DMS114 treated with DMSO at 0.1 percent for 48 hours (cell line): ENCODE results near the gene NEK10.
"Not testable (repeated sequence)": the region's sequence is repeated elsewhere in the genome, so short reads cannot be mapped to it uniquely, and the experiment has no call there.

Source experiments
- DNase-seq: peaks from one replicate; lab custom pipeline; 2025; ENCODE audit not compliant: unreplicated experiment; lab: John Stamatoyannopoulos, UW

The NEK10 gene

DNA sequence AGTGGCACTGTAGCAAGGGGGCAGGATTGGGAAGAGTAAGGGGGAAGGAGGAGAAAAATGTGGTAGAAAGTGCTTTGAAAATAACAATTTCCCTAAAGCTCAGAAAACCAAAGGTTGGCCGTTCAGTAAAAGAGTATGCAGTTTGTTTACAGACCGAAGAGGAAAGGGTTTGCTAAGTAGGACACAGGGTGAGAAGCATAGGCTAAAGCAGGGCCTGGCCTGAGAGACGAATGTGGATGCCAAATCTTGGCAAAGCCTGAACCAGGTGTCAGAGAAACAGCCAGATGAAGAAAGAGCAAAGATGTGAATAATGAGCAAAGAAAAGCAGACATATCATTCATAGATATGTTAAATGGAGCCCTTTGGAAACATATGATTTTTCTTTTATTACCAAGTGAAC lies 17.1 kb downstream of the NEK10 start:
- DNase-seq: no peak

DNA sequence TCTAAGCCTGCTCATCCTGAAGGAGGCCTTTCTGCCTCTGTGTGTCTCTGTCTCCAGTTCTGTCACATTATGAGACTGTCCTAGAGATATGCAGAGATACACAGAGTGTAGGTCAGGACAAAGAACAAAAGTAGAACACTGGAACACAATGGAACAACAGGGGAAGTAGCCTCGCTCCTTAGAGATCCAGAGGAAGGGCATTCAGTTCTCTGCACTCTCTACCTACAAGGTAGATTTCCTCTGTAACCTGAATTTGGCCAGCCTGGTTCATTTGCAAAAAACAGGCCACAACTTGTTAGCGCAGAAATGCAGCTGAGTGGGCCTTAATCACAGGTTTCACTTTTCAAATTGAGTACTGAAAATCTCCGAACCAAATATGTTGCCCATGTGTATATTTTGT lies 19.4 kb downstream of the NEK10 start:
- DNase-seq: no peak

DNA sequence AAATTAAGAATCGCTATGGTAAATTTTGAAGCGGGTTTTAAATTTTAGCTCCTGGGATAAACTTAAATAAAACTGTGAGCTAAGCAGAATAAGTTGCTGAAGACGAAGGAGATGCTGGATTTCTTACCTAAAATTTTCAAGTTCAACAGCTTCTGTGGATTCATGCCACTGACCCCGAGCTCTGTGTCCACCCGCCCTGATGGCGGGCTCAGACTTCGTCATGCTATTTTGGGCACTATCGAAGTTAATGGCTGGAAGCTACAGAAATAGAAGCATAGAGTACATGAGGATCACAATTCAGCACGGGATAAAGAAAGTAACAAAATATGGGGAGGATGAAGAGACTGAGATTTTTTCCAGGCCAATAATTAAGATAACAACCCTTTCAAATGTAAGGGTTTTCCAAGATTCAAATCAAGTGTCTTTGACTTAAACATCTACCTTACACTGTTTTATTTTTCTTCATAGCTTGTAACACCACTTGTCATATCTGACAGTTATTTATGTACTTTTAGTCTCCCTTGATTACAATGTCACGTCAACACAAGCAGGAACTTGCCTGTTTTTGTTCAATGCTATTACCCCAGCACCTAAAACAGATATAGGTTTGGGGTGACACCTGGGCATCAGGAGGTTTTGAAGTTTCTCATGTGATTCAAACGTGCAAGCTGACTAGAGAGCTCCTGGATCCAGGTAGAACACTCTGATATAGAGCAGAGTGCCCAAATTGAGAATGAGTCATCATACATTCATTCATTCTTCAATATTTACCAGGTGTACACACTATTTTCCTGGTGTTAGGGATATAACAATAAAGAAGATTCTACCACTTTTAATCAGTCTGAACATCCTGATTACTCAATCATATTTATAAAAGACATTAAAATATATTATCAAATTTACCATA lies 23.0 kb downstream of the NEK10 start:
- no peak for DNase-seq

DNA sequence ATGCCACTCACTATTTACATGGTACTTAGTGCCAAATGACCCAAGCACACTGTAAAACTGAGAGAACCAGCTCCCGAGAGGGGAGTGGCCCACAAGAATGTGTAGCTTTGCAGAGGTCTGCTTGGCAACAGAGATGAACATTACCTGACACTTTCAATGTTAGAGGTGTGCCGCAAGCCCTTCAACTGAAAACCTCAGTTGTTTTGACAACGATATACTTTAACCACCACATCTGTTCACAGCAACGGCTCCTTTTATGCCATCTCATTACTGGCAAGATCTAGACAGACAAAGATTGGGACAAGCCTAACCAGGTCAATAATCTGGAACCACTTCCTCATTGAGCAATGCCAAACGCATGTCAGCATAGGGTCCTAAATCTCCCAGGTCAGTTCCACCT lies 23.7 kb downstream of the NEK10 start:
- no peak for DNase-seq

DNA sequence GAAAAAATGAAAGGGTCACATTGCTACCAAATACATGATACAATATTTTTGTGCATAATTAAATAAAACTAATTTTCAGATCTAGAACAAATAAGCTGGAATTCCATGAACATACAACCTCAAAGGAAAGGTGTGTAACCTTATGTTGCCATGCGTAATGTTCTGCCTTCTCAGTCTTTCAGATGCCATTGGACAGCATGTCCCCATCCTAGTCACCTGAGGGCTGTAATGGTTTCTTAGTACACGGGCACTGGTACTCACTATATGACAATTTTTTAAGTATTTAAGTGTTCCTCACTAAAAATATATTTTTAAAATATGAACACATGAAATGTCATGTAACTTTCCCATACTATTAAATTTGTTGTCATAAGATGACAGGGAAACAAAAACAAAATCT lies 24.1 kb downstream of the NEK10 start:
- DNase-seq: no peak

DNA sequence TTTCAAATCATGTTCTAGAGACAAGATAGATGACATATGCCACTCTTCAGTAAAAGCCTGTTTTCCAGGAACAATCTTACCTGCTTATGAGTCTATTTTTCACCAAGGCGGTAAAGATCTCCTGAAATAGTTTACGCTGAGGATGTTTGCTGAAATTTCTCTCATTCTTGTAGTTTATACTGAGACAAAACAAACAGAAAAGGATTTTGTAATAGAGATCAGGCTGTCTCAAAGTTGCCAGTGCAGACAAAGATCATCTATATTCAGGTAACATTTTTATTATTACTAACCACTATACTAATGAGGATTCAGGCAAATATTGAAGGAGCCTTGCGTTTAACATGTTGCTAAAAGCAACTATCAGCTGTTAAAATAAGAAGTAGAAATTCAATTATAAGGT lies 25.0 kb downstream of the NEK10 start:
- DNase-seq: no peak

DNA sequence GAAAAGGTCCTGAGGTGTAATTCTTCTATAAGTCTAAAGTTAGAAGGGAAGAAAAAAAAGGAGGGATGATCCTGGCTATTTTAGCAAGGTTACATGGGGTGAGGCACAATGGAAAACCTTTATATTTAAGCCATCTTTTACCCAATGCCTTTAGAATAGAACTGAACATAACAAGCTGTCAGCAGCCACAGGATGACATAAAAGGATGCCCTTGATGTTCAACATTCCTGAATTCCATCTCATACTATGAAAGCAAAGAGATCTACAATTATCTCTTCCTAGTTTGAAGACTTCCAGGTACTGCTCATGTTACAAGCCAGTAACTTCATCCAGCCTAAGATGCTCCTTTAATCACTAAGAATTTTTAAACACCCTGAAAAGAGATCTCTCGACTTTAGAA lies 26.9 kb downstream of the NEK10 start:
- no peak for DNase-seq

DNA sequence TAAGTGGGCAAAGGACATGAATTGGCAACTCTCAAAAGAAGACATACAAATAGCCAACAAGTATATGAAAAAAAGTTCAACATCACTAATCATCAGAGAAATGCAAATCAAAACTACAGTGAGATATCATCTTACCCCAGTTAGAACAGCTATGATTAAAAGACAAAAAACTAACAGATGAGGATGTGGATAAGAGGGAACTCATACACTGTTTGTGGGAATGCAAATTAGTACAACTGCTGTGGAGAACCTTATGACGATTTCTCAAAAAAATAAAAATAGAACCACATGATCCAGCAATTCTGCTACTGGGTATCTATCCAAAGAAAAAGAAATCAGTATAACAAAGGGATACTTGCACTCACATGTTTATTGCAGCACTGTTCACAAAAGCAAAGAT lies 28.6 kb downstream of the NEK10 start:
- DNase-seq: no peak

DNA sequence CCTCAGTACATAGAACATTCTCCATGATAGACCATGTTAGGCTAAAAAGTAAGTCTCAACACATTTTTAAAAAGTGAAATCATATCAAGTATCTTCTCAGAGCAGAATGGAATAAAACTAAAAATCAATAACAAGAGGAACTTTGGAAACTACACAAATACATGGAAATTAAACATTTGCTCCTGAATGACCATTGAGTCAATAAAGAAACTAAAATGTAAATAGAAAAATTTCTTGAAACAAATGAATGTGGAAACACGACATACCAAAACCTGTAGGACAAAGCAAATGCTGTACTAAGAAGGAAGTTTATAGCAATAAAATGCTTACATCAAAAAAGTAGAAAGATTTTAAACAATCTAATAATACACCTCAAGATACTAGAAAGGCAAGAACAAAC lies 33.6 kb downstream of the NEK10 start:
- DNase-seq: no peak

DNA sequence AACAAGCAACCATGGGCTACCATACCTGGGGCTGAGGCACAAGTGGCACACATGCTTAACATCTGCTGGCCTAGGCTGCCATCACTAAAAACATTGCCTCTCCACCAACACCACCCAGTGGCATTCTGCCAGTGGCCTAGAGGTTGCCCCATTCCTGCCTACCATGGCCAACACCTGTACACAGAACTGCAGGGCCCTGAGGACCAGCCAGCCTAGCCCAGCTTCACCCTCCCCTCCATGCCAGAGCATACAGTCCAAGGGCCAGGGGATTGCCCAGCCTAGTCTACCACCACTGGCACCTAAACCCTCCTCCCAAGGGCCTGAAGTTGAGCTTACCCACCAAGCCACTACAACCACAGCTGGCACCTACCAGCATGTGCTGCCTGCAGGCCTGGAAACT lies 35.3 kb downstream of the NEK10 start:
- DNase-seq: no peak

DNA sequence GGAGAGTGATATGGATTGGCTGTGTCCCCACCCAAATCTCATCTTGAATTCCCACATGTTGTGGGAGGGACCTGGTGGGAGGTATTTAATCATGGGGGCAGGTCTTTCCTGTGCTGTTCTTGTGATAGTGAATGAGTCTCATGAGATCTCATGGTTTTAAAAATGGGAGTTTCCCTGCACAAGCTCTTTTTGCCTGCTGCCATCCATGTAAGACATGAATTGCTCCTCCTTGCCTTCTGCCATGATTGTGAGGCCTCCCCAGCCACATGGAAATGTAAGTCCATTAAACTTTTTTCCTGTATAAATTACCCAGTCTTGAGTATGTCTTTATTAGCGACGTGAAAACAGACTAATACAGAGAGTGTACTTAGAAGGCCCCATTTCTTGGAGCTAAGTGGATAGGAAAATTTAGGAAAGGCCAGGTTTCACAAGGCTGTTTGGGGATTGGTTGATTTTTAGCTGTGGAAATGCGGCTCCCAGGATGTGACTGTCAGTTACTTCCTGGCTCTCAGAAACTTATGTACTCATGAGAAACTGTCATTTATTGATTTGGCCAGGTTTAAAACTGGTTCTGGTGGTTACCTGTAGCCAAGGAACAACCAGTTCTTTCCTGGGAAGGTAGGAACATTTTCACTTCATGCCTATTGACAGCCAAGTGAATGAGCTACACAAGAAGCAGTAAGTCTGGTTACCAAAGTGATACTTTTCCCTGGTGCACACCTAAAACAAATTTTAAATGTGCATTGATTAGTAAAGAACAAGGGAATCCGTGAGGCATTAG lies 40.0 kb downstream of the NEK10 start:
- not testable (repeated sequence) for DNase-seq

DNA sequence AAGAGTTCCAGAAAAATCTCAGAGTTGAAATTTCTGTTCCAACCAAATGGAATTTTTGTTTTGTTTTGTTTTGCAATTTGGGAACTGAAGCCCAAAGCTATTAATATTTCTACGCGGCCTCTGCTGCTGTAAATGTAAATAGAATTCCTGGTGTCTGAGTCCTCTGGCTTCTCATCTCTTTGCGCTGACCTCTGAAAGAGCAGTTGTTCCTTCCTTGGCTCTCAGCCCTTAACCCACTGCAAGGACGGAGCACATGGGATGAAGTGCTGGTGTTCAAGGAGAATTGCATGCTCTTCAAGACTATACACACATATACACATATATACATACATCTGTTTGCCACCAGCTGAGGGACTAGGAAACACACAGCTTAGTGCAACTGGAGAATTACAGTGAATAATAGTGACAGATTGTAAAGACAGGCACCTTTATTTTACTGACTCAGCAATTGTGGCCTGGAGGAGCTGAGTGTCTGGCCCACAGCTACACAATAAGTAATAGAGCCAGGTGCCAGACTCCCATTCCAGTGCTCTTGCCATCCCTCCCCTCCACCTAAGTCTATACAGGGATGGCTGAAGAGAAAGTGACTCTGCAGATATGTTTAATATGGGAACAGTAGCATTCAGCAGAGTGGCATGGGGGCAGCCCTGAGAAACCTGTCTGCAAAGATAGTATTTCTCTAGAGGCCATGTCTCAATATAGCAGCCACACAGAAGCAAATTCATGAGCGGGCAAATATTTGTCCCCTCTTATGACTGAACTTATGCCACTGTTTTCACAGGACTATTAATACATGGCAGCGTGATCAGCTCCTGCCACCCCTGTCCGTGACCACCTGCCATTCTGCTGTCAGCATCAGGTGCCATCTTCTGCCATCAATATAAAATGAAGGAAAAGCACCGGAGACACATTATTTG lies 42.3 kb downstream of the NEK10 start:
- no peak for DNase-seq

DNA sequence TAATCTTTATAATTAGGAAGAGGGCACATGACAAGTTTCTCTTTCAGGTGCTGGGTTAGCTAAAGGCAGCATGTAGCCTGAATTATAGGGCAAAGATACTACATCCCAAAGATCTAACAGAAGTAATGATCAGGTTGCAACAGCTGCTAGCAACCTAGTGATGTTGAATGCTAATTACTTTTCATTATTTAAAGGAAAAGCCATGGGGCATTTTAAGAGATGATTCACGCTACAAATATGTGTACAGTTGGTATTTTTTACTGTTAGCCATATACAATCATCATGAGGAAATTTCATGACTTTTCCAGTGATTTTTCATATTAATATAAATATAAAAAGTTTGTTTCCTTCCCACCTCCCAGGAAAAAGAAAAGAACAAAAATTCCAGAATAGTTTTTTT lies 43.0 kb downstream of the NEK10 start:
- DNase-seq: no peak

DNA sequence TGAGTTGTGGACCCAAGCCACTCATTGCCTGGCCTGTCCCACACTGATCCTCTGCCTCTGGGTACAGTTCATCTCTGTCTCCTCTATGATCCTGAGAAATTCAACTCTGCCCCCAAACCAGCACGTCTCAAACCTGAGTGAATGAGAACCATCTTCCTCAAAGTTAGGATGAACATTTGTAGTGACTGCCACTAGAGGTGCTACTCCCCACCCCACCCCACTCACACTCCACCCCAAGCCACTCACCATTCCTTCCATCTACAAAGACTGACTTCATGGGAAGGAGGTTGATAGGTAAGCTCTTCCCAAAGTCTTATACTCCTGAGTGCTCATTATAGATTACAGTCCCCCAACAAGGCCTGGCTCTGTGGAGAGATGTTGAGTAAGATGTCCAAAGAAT lies 43.8 kb downstream of the NEK10 start:
- no peak for DNase-seq

DNA sequence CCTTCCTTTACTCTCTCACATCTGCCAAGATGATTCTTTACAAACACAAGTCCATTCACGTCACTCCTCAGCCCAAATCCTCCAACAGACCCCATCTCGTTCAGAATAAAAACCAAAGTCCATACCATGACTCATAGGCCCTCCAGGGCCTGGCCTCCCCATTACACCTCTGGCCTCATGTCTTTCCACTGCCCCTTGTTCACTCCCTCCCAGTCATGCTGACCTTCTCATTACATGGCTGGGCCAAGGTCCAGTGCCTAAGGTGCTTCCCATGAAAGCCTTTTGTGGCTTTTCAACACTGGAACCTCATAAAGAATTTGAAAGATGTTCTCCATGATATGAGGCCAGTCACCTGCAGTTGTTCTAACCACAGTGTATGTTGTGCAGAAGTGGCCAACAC lies 44.5 kb downstream of the NEK10 start:
- DNase-seq: no peak

DNA sequence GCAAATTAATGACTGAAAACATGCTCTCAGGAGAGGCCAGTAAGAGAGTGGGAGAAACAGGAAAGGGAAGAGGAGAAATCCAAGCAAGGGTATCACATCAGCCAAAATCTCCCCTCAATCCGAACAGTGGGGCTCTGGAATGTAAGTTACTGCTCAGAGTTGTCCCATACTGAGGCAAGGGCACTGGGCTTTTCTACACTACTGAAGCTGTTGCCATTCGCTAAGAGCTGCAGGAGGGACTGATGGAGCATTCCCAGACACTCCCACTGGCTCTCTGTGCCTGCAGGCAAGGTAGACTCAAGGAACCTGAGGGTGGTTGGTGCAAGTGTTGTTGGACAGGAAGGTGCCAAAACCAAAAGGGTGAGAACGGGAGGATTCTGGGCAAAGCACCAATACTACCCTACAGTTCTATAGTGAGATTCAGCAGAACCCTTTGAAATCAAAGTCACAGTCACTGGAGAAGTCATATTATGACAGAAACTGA lies 46.1 kb downstream of the NEK10 start:
- DNase-seq: no peak

DNA sequence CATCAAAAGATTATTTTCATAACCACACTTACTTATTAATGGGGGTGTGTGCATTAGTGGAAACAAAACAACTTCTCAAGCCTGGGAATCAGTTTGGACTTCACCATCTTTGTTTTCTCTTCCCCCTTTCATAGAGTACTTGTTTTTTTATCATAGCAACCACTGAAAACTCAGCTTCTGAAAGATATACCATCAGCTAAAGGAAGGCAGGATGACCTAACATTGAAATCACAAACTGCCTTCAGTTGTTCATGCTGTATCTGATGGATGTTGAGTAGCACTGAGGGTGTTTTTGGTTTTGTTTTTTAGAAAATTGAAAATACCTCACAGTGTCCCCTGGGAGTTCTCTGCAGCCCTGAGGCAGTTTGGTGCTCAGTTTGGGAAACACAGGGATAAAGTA lies 46.5 kb downstream of the NEK10 start:
- no peak for DNase-seq

DNA sequence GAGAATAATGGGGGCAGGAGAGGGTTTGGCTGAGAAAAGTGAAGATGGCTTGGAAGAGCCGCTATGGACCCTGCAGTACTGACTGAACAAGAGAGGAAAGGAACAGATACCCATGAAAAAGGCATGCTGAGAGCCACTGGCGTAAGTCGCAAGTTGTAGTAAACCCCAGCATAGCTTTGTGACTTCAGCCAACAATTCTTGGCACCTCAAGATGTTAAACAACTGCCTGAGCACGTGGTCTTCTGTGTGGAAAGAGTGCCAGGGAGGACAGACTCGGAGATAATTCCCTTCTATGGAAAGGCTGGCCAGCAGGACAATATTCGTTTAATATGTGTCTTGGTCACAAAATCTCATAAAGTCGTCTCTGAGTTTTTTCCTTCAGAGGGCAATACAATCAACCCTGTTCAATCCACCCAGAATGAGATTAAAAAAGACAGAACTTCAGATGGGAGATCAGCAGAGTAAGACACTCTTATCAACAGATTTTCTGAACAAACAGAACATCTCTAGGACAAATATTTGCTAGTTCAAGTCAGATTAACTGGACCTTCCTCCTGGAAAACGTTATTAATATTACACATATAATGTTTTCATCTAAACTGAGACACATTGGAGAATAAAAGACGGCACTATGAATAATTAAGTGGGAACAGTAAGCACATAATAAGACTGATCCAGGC lies 49.2 kb downstream of the NEK10 start:
- no peak for DNase-seq

DNA sequence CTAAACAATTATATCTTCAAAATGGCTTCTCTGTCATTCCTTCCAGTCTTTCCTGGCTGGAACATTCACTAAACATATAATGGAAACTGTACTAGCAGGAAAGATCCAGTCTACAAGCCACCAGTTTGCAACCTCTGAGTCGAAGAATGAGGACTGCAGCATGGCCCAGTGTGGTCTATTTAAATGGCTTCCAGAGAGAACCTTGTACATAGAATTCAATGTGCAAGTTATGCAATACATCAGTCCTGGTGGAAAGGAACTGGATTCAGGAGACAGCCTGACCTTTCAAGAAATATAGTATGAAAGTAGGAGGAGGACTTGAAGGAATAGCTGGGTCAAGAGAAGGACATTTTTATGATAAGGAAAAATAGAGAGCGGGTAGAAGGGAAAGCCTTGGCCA lies 49.9 kb downstream of the NEK10 start:
- no peak for DNase-seq

DNA sequence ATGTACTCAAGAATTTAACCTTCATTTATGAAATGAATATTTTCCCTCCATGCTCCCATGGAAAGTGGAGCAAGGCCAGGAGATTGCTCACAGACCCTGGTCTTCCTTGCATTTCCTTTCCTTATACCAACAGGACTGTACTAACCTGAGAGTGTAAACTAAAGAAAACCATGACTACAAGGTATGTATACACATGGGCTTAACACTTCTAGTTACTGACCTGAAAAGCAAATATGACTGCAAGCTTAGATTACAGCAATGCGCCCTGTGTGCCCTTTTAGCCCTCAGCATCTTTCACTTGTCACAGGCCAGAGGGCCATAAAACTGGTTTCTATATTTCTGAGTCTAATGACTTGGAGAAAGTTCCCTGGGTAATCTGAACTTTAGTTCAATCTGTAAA lies 52.1 kb downstream of the NEK10 start:
- no peak for DNase-seq

DNA sequence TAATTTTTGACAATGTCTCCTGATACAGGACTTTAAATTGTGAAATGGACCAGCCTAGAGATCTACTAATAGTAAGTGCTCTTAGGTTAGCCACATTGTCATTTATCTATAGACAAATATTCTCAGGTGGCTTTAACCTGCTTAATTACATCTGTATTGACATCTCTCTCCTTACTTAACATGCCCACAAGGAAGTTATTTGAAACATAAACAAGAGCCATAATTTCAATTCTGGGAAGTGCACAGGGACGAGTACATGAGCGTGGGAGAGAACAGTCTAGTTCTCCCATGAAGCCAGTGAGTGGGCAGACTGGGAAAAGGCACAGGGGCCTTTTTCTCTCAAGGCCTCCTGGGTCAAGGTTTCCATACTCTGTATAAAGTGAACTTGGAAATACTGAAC lies 54.2 kb downstream of the NEK10 start:
- DNase-seq: no peak
